OCI-M2 (cell line): ENCODE measurements around the gene ERN1.

ENCODE experiments used
- DNase-seq: peaks from one replicate; lab custom pipeline; 2025; ENCODE audit not compliant: unreplicated experiment; lab: John Stamatoyannopoulos, UW

ERN1 gene

GRCh38 chr17:64158406-64158805 lies 28.5 kb upstream of the ERN1 start:
- no peak for DNase-seq

GRCh38 chr17:64157669-64158180 lies 27.8 kb upstream of the ERN1 start:
- DNase-seq: no peak

GRCh38 chr17:64156670-64157069 lies 26.7 kb upstream of the ERN1 start:
- DNase-seq: no peak

GRCh38 chr17:64155751-64156544 lies 26.0 kb upstream of the ERN1 start:
- no peak for DNase-seq

GRCh38 chr17:64155129-64155528 lies 25.2 kb upstream of the ERN1 start:
- no peak for DNase-seq

GRCh38 chr17:64154717-64155116 lies 24.8 kb upstream of the ERN1 start:
- DNase-seq: no peak

- DNase-seq: no peak
These were observed 24.4 kb upstream of the ERN1 start for GRCh38 chr17:64154313-64154695.

GRCh38 chr17:64153565-64154312 lies 23.8 kb upstream of the ERN1 start:
- no peak for DNase-seq

GRCh38 chr17:64152428-64153125 lies 22.6 kb upstream of the ERN1 start:
- no peak for DNase-seq

- no peak for DNase-seq
These were observed 21.0 kb upstream of the ERN1 start for GRCh38 chr17:64151016-64151368.

- DNase-seq: no peak
These were observed 20.5 kb upstream of the ERN1 start for GRCh38 chr17:64150237-64151015.

- DNase-seq: no peak
These were observed 19.3 kb upstream of the ERN1 start for GRCh38 chr17:64149196-64149595.

- DNase-seq: no peak
These were observed 18.8 kb upstream of the ERN1 start for GRCh38 chr17:64148699-64149098.

- DNase-seq: no peak
These were observed 18.2 kb upstream of the ERN1 start for GRCh38 chr17:64148017-64148631.

GRCh38 chr17:64147110-64148016 lies 17.4 kb upstream of the ERN1 start:
- no peak for DNase-seq

GRCh38 chr17:64146418-64147109 lies 16.6 kb upstream of the ERN1 start:
- DNase-seq: no peak

- peak; percentile 96 for DNase-seq
These were observed 15.9 kb upstream of the ERN1 start for GRCh38 chr17:64145751-64146417.

- DNase-seq: no peak
These were observed 15.4 kb upstream of the ERN1 start for GRCh38 chr17:64145375-64145750.
